Stomach (tissue), 4 donors: ENCODE data around the gene TCF3.

Experiments used
- POLR2A ChIP-seq, 4 donors: fragments of 450-650 bp; IDR thresholded peaks; one replicate each; pipeline ENCODE4 v1.6.1; 2016; ENCODE audit warnings: antibody characterized with exemption in 4 of 4, control low read depth in 2 of 4, mild to moderate bottlenecking in 1 of 4, moderate library complexity in 1 of 4
- TF ChIP-seq, protein P1 (sequence below), 7 experiments: fragments of 450-650 bp in 4 of 7; fragments of 200-600 bp in 3 of 7; sonication (generic) in 3 of 7; IDR thresholded peaks; one replicate each; pipeline ENCODE4 v1.5.1; 2016 to 2019; ENCODE audit warnings: antibody characterized with exemption in 7 of 7, control low read depth in 2 of 7, mild to moderate bottlenecking in 1 of 7

DNA sequence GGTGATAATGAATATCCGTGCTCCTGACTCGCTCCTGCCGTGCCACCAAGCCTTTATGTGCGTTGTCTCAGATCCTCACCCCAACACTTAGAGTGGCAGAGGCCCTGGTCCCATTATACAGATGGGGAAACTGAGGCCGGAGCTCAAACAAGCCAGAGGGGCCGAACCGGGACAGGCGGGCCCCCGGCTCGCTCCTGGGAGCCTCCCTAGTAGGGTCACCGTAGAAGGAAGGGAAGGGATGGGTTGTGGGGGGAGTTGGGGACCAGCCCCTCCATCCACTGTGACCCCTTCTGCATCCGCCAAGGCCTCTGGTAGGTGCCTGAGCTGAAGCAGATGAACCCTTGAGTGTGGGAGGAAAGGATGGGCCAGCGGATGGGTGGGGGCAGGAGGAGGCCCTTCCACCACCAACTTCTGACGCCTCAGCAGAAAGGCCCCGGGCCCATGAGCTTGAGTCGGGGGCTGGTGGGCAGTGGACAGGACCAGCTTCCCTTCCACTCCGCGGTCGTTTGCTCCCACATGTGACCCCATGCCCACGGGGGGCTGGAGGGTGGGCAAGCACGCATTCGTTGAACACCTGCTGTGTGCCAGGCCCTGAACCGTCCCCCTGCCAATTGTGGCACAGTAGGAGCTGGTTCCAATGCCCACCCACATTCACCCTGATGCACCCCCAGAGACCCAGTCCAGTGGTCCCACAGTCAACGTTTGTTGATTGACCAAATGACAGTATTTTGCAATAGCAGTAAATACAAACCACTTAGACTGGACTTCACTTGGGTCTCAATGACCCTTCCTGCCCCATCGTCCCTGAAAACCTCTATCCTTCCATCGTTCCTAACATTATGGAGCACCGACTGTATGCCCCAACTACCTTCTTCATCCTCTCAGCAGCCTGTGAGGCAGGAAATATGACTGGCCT lies 24.2 kb upstream of the TCF3 start:
- TF ChIP-seq, protein P1, sequence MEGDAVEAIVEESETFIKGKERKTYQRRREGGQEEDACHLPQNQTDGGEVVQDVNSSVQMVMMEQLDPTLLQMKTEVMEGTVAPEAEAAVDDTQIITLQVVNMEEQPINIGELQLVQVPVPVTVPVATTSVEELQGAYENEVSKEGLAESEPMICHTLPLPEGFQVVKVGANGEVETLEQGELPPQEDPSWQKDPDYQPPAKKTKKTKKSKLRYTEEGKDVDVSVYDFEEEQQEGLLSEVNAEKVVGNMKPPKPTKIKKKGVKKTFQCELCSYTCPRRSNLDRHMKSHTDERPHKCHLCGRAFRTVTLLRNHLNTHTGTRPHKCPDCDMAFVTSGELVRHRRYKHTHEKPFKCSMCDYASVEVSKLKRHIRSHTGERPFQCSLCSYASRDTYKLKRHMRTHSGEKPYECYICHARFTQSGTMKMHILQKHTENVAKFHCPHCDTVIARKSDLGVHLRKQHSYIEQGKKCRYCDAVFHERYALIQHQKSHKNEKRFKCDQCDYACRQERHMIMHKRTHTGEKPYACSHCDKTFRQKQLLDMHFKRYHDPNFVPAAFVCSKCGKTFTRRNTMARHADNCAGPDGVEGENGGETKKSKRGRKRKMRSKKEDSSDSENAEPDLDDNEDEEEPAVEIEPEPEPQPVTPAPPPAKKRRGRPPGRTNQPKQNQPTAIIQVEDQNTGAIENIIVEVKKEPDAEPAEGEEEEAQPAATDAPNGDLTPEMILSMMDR (IDR thresholded peaks at IDR 0.05), result no peak
- TF ChIP-seq POLR2A (IDR thresholded peaks at IDR 0.05), result no peak
